T-cell (primary cell): Measurements from ENCODE around the gene ABCC3. TPM values are rescaled to one million over a fixed set of nuclear protein-coding genes. Genes with fewer than 3 reads are reported as not detected.

ENCODE experiments used
- ATAC-seq, 4 experiments: fragments of 200-7000 bp in 3 of 4; fragments of 150-1000 bp in 1 of 4; cut with Tn5 transposase; replicated peaks in 1 of 4; 1 replicate in 3 of 4; 2 replicates in 1 of 4; pipeline ENCODE4 v1.10.0; 2021; ENCODE audit warnings: moderate library complexity in 3 of 4, mild to moderate bottlenecking in 2 of 4, moderate number of reproducible peaks in 1 of 4
- CTCF ChIA-PET, 2 donors: fragments of 300-600 bp; sonication (Branson Sonifier 250); formaldehyde crosslinking; loops; one replicate each; lab custom pipeline; 2022; ENCODE audit warnings: antibody characterized with exemption in 2 of 2; lab: Charles Lee
- POLR2A ChIA-PET, 2 donors: fragments of 300-600 bp; sonication (Branson Sonifier 250); formaldehyde crosslinking; loops; one replicate each; lab custom pipeline; 2022; ENCODE audit warnings: antibody characterized with exemption in 2 of 2; lab: Charles Lee
- DNase-seq, 35 experiments: peaks; one replicate each; pipeline versions ENCODE4 v3.0.0 to v3.0.0-alpha.2; 2013 to 2023
- H3K27ac ChIP-seq: one replicate; pipeline ENCODE4 v1.5.1; 2013; ENCODE audit warnings: low read length
- H3K27me3 ChIP-seq, 2 experiments: replicated peaks in 1 of 2; 1 replicate in 1 of 2; 2 replicates in 1 of 2; pipeline versions ENCODE4 v1.6.1 to v1.7.0; 2013; ENCODE audit warnings: low read length in 1 of 2, mixed read lengths in 1 of 2; ENCODE audit not compliant: control insufficient read depth in 2 of 2, insufficient read depth in 2 of 2; ENCODE audit errors: extremely low read depth in 1 of 2
- H3K36me3 ChIP-seq, 2 donors: 1 replicate in 1 of 2; 2 replicates in 1 of 2; pipeline versions ENCODE4 v1.6.1 to v1.7.0; 2013; ENCODE audit warnings: low read length in 1 of 2; ENCODE audit not compliant: control insufficient read depth in 2 of 2, insufficient read depth in 1 of 2; ENCODE audit errors: extremely low read depth in 1 of 2
- H3K4me1 ChIP-seq, 2 experiments: 1 replicate in 1 of 2; 2 replicates in 1 of 2; pipeline versions ENCODE4 v1.6.1 to v1.7.0; 2013; ENCODE audit warnings: low read length in 2 of 2, mixed read lengths in 1 of 2; ENCODE audit not compliant: insufficient read depth in 2 of 2, control insufficient read depth in 1 of 2; ENCODE audit errors: extremely low read depth in 1 of 2
- H3K4me3 ChIP-seq, 2 donors: 1 replicate in 1 of 2; 2 replicates in 1 of 2; pipeline versions ENCODE4 v1.5.1 to v1.7.0; 2013; ENCODE audit warnings: mild to moderate bottlenecking in 2 of 2, low read length in 1 of 2, moderate library complexity in 1 of 2; ENCODE audit not compliant: control insufficient read depth in 1 of 2; ENCODE audit errors: extremely low read depth in 1 of 2
- H3K9me3 ChIP-seq: 2 replicates; pipeline ENCODE4 v1.7.0; 2013
- H3K27ac Mint-ChIP-seq, 2 donors: one replicate each; pipeline ENCODE4 v1.8.0; 2020 to 2021; ENCODE audit warnings: mild to moderate bottlenecking in 2 of 2, mixed read lengths in 2 of 2
- H3K27me3 Mint-ChIP-seq, 2 donors: one replicate each; pipeline ENCODE4 v1.8.0; 2021 to 2022; ENCODE audit warnings: mixed read lengths in 2 of 2
- H3K36me3 Mint-ChIP-seq: one replicate; pipeline ENCODE4 v1.8.0; 2021; ENCODE audit warnings: mixed read lengths
- H3K4me1 Mint-ChIP-seq, 3 donors: one replicate each; pipeline ENCODE4 v1.8.0; 2020 to 2022; ENCODE audit warnings: mixed read lengths in 3 of 3, mild to moderate bottlenecking in 1 of 3
- H3K4me3 Mint-ChIP-seq, 3 donors: one replicate each; pipeline ENCODE4 v1.8.0; 2020 to 2022; ENCODE audit warnings: mild to moderate bottlenecking in 3 of 3, mixed read lengths in 3 of 3, moderate library complexity in 3 of 3
- H3K9me3 Mint-ChIP-seq, 3 donors: one replicate each; pipeline ENCODE4 v1.8.0; 2020 to 2022; ENCODE audit warnings: mixed read lengths in 3 of 3
- WGBS: methylation state at CpG from one replicate; pipeline ENCODE4 v1.1.5; 2013; ENCODE audit warnings: missing lambda C conversion rate; ENCODE audit not compliant: insufficient coverage; 5-methylcytosine and 5-hydroxymethylcytosine counted together
- total RNA-seq, 35 experiments: library from RNA in 6 of 35; stranded (reverse) in 6 of 35; fragments of 120-200 nt in 1 of 35; gene quantifications; one replicate each; pipeline versions ENCODE4 v1.2.1 to v1.2.4 and lab custom pipeline; 2013 to 2026

Gene ABCC3
- total RNA-seq, 5 donors from 2014 or later (not counting 1 experiment from before 2014, with no cell fraction given): 0.75 to 2.2 (median 1.5) TPM; not detected in 1

- ChIA-PET CTCF (no interaction called here), POLR2A (no interaction called here)
- 73% methylated on average over 2 of the region's 5 CpGs for WGBS
- DNase-seq: no peak
- Histone ChIP-seq H3K4me3 (no peak overlapping the region), H3K4me1 (no peaks in the 10 kb centered on the region), H3K9me3 (no peaks in the 10 kb centered on the region), H3K36me3 (no peaks in the 10 kb centered on the region), H3K27ac (no peak overlapping the region), H3K27me3 (peaks cover 2 to 42% of the 10 kb centered on the region in 2 experiments)
- no peaks in the 10 kb centered on the region for H3K36me3 Mint-ChIP-seq
- no peak overlapping the region for H3K4me3 Mint-ChIP-seq
- peaks cover 12 to 15% of the 10 kb centered on the region in 2 donors for H3K27me3 Mint-ChIP-seq
- no peaks in the 10 kb centered on the region for H3K4me1 Mint-ChIP-seq
- H3K9me3 Mint-ChIP-seq: no peaks in the 10 kb centered on the region
- no peak for ATAC-seq
- no peak overlapping the region for H3K27ac Mint-ChIP-seq
Observed at GRCh38 chr17:50620237-50620636, 14.4 kb upstream of the ABCC3 start.

GRCh38 chr17:50620858-50621257 lies 13.8 kb upstream of the ABCC3 start:
- Histone ChIP-seq H3K4me3 (no peak overlapping the region), H3K36me3 (no peaks in the 10 kb centered on the region), H3K9me3 (no peaks in the 10 kb centered on the region), H3K27me3 (peaks cover 2 to 47% of the 10 kb centered on the region in 2 experiments), H3K27ac (no peak overlapping the region), H3K4me1 (no peaks in the 10 kb centered on the region)
- Mint-ChIP-seq H3K4me3 (no peak overlapping the region), H3K27ac (no peak overlapping the region), H3K9me3 (no peaks in the 10 kb centered on the region), H3K4me1 (no peaks in the 10 kb centered on the region), H3K36me3 (no peaks in the 10 kb centered on the region), H3K27me3 (peaks cover 18 to 21% of the 10 kb centered on the region in 2 donors)
- DNase-seq (no peak), ATAC-seq (no peak)
- ChIA-PET POLR2A (interaction anchor here in 1 of 2 donors (0.6 kb wide), 1 partner anchor 608 kb away, joined by 3 read pairs; no protein-coding TSS in a partner anchor), CTCF (no interaction called here)
- WGBS: 67% methylated on average over 17 of the region's 17 CpGs

GRCh38 chr17:50621574-50622031 lies 13.1 kb upstream of the ABCC3 start:
- Histone ChIP-seq H3K27me3 (peaks cover 2 to 55% of the 10 kb centered on the region in 2 experiments), H3K4me3 (no peak overlapping the region), H3K9me3 (no peaks in the 10 kb centered on the region), H3K4me1 (peaks cover 0 to 6% of the 10 kb centered on the region in 2 experiments), H3K27ac (no peak overlapping the region), H3K36me3 (no peaks in the 10 kb centered on the region)
- DNase-seq (no peak), ATAC-seq (peak in 1 of 4 experiments; percentile 36)
- H3K4me3 Mint-ChIP-seq: no peak overlapping the region
- no peak overlapping the region for H3K27ac Mint-ChIP-seq
- no peaks in the 10 kb centered on the region for H3K36me3 Mint-ChIP-seq
- peaks cover 18 to 28% of the 10 kb centered on the region in 2 donors for H3K27me3 Mint-ChIP-seq
- ChIA-PET POLR2A (interaction anchor here in 1 of 2 donors (0.6 kb wide), 1 partner anchor 609 kb away, joined by 3 read pairs; no protein-coding TSS in a partner anchor), CTCF (no interaction called here)
- WGBS: 42% methylated on average over 9 of the region's 16 CpGs
- H3K9me3 Mint-ChIP-seq: no peaks in the 10 kb centered on the region
- no peaks in the 10 kb centered on the region for H3K4me1 Mint-ChIP-seq

GRCh38 chr17:50624321-50624934 lies 10.3 kb upstream of the ABCC3 start:
- Mint-ChIP-seq H3K4me1 (peaks cover 0 to 3% (median 2%) of the 10 kb centered on the region in 3 donors), H3K36me3 (no peaks in the 10 kb centered on the region), H3K27me3 (peaks cover 32 to 48% of the 10 kb centered on the region in 2 donors), H3K4me3 (no peak overlapping the region), H3K9me3 (no peaks in the 10 kb centered on the region), H3K27ac (no peak overlapping the region)
- peaks cover 0 to 6% of the 10 kb centered on the region in 2 experiments for H3K4me1 ChIP-seq
- no peak overlapping the region for H3K27ac ChIP-seq
- H3K36me3 ChIP-seq: no peaks in the 10 kb centered on the region
- no peaks in the 10 kb centered on the region for H3K9me3 ChIP-seq
- DNase-seq (no peak), ATAC-seq (no peak)
- H3K27me3 ChIP-seq: peaks cover 2 to 79% of the 10 kb centered on the region in 2 experiments
- ChIA-PET CTCF (interaction anchor here (0.7 kb wide), 3 partner anchors 69 to 407 kb away, joined by 3 to 5 read pairs (median 3); no protein-coding TSS in a partner anchor), POLR2A (no interaction called here)
- 80% methylated on average over 6 of the region's 7 CpGs for WGBS
- H3K4me3 ChIP-seq: no peak overlapping the region

- no peak overlapping the region for H3K27ac ChIP-seq
- CTCF ChIA-PET: interaction anchor here (0.6 to 1.2 kb wide), 6 partner anchors 70 to 406 kb away, joined by 3 to 5 read pairs (median 3); partner anchors contain the start of gene SPATA20 (in 1 of the 2)
- Mint-ChIP-seq H3K36me3 (no peaks in the 10 kb centered on the region), H3K4me1 (peaks cover 0 to 3% (median 2%) of the 10 kb centered on the region in 3 donors), H3K27ac (no peak overlapping the region), H3K27me3 (peaks cover 37 to 56% of the 10 kb centered on the region in 2 donors), H3K9me3 (no peaks in the 10 kb centered on the region), H3K4me3 (no peak overlapping the region)
- peaks cover 2 to 85% of the 10 kb centered on the region in 2 experiments for H3K27me3 ChIP-seq
- WGBS: 87% methylated on average over 15 of the region's 19 CpGs
- ATAC-seq: no peak
- POLR2A ChIA-PET: no interaction called here
- peaks cover 0 to 6% of the 10 kb centered on the region in 2 experiments for H3K4me1 ChIP-seq
- no peak overlapping the region for H3K4me3 ChIP-seq
- no peak for DNase-seq
- H3K9me3 ChIP-seq: no peaks in the 10 kb centered on the region
- no peaks in the 10 kb centered on the region for H3K36me3 ChIP-seq
Observed at GRCh38 chr17:50625032-50625871, 9.4 kb upstream of the ABCC3 start.

GRCh38 chr17:50626037-50626574 lies 8.6 kb upstream of the ABCC3 start:
- ChIA-PET POLR2A (no interaction called here), CTCF (interaction anchor here (0.6 to 1.2 kb wide), 4 partner anchors 79 to 229 kb away, joined by 3 to 4 read pairs (median 3); partner anchors contain the start of genes LRRC59 (in 1 of the 2) and SPATA20 (in 1 of the 2))
- Mint-ChIP-seq H3K27ac (no peak overlapping the region), H3K9me3 (no peaks in the 10 kb centered on the region), H3K36me3 (no peaks in the 10 kb centered on the region), H3K4me1 (peaks cover 0 to 3% (median 2%) of the 10 kb centered on the region in 3 donors), H3K4me3 (no peak overlapping the region), H3K27me3 (peaks cover 42 to 63% of the 10 kb centered on the region in 2 donors)
- no peaks in the 10 kb centered on the region for H3K9me3 ChIP-seq
- H3K27ac ChIP-seq: no peak overlapping the region
- ATAC-seq (peak; percentile 60 to 80 (median 68)), DNase-seq (peak; percentile 15 to 76 (median 53))
- H3K4me3 ChIP-seq: no peak overlapping the region
- no peaks in the 10 kb centered on the region for H3K36me3 ChIP-seq
- H3K4me1 ChIP-seq: peaks cover 0 to 6% of the 10 kb centered on the region in 2 experiments
- peaks cover 2 to 90% of the 10 kb centered on the region in 2 experiments for H3K27me3 ChIP-seq
- 39% methylated on average over 17 of the region's 19 CpGs for WGBS
